Common myeloid progenitor, CD34-positive (primary cell): ENCODE results near the gene ZNF423.

Experiments used
- CTCF ChIA-PET: fragments of 350-600 bp; sonication (Branson Sonifier 250); formaldehyde crosslinking; loops from one replicate; lab custom pipeline; 2021; ENCODE audit warnings: antibody characterized with exemption; lab: Charles Lee
- POLR2A ChIA-PET: fragments of 350-600 bp; sonication (Branson Sonifier 250); formaldehyde crosslinking; loops from one replicate; lab custom pipeline; 2021; ENCODE audit warnings: antibody characterized with exemption; lab: Charles Lee
- DNase-seq, 3 donors: peaks; one replicate each; pipeline versions ENCODE4 v3.0.0 to v3.0.0-alpha.2; 2013
- H3K27ac ChIP-seq, 2 experiments: 1 replicate in 1 of 2; 2 replicates in 1 of 2; pipeline ENCODE4 v1.7.0; 2013; ENCODE audit warnings: inconsistent platforms in 2 of 2, low read length in 2 of 2, mild to moderate bottlenecking in 2 of 2, low read depth in 1 of 2, moderate library complexity in 1 of 2; ENCODE audit not compliant: severe bottlenecking in 2 of 2, insufficient read depth in 1 of 2, poor library complexity in 1 of 2
- H3K27me3 ChIP-seq, 5 experiments: replicated peaks in 2 of 5; 1 replicate in 3 of 5; 2 replicates in 2 of 5; pipeline versions ENCODE4 v1.6.1 to v1.7.0; 2013; ENCODE audit warnings: low read length in 4 of 5, mild to moderate bottlenecking in 2 of 5, moderate library complexity in 2 of 5, inconsistent platforms in 1 of 5; ENCODE audit not compliant: insufficient read depth in 5 of 5, control insufficient read depth in 4 of 5
- H3K36me3 ChIP-seq, 4 experiments: 1 replicate in 2 of 4; 2 replicates in 2 of 4; pipeline versions ENCODE4 v1.6.1 to v1.7.0; 2013; ENCODE audit warnings: low read length in 3 of 4, control low read depth in 1 of 4, mild to moderate bottlenecking in 1 of 4; ENCODE audit not compliant: control insufficient read depth in 4 of 4, insufficient read depth in 4 of 4
- H3K4me1 ChIP-seq, 4 experiments: 1 replicate in 3 of 4; 2 replicates in 1 of 4; pipeline versions ENCODE4 v1.6.1 to v1.7.1; 2013; ENCODE audit warnings: low read length in 3 of 4, mild to moderate bottlenecking in 3 of 4, control low read depth in 1 of 4, inconsistent platforms in 1 of 4, moderate library complexity in 1 of 4; ENCODE audit not compliant: control insufficient read depth in 4 of 4, insufficient read depth in 4 of 4; ENCODE audit errors: control extremely low read depth in 1 of 4
- H3K4me3 ChIP-seq, 7 experiments: 1 replicate in 4 of 7; 2 replicates in 3 of 7; pipeline versions ENCODE4 v1.5.1 to v1.7.0; 2013; ENCODE audit warnings: mild to moderate bottlenecking in 7 of 7, low read length in 6 of 7, moderate library complexity in 6 of 7, inconsistent platforms in 2 of 7, low read depth in 2 of 7, control low read depth in 1 of 7; ENCODE audit not compliant: insufficient read depth in 4 of 7, control insufficient read depth in 1 of 7; ENCODE audit errors: extremely low read depth in 1 of 7
- H3K9me3 ChIP-seq, 5 experiments: 1 replicate in 4 of 5; 2 replicates in 1 of 5; pipeline versions ENCODE4 v1.6.1 to v1.7.1; 2013; ENCODE audit warnings: low read length in 4 of 5, mild to moderate bottlenecking in 2 of 5, inconsistent platforms in 1 of 5, low read depth in 1 of 5, moderate library complexity in 1 of 5; ENCODE audit not compliant: control insufficient read depth in 4 of 5, insufficient read depth in 2 of 5; ENCODE audit errors: control extremely low read depth in 1 of 5
- WGBS: methylation state at CpG from one replicate; pipeline ENCODE4 v1.1.5; 2013; ENCODE audit not compliant: insufficient coverage; 5-methylcytosine and 5-hydroxymethylcytosine counted together

ZNF423 gene

DNA sequence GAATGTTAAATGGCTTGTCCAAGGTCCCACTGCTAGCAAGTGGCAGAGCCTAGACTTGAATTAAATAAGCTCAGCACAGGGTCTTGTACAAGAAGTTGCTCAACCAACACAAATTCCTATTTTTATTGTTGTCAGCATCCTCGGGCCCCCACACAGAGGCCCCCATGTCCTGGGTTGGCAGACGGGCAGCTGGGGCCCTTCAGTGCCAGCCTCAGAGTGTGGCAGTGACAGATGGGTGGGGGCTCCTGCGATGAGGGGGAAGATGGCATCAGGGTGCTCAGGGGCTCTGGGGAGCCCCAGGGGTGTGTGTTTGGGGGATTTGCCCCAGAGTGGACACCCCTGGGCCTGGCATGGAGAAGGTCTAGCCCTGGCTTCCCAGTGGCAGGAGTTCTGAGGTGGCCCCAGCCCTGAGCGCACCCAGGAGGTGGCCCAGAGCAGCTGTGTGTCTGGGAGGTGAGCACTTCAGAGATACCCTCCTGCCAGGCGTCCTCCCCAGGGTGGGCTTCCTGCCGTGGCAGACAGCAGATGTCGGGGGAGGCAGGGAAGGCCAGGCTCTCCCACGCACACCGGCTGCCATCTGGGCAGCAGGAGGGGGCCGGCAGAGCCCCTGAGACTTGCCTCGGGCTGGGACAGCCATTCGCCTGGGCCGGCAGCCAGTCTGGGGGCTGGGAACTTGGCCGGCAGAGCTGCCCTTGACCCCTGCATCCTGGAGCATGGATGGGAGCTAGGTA is 331.5 kb downstream of the ZNF423 start:
- Histone ChIP-seq H3K4me3 (no peak overlapping the region), H3K9me3 (no peaks in the 10 kb centered on the region), H3K27ac (no peak overlapping the region), H3K36me3 (no peaks in the 10 kb centered on the region), H3K27me3 (no peaks in the 10 kb centered on the region), H3K4me1 (peaks cover 0 to 34% (median 28%) of the 10 kb centered on the region in 4 experiments)
- no peak for DNase-seq
- ChIA-PET CTCF (interaction anchor here (1.0 to 3.0 kb wide), 9 partner anchors 9 to 70 kb away, joined by 3 to 11 read pairs (median 4); no protein-coding TSS in a partner anchor), POLR2A (interaction anchor here (0.6 kb wide), 1 partner anchor 151 kb away, joined by 3 read pairs; no protein-coding TSS in a partner anchor)
- 69% methylated on average over 10 of the region's 14 CpGs for WGBS

DNA sequence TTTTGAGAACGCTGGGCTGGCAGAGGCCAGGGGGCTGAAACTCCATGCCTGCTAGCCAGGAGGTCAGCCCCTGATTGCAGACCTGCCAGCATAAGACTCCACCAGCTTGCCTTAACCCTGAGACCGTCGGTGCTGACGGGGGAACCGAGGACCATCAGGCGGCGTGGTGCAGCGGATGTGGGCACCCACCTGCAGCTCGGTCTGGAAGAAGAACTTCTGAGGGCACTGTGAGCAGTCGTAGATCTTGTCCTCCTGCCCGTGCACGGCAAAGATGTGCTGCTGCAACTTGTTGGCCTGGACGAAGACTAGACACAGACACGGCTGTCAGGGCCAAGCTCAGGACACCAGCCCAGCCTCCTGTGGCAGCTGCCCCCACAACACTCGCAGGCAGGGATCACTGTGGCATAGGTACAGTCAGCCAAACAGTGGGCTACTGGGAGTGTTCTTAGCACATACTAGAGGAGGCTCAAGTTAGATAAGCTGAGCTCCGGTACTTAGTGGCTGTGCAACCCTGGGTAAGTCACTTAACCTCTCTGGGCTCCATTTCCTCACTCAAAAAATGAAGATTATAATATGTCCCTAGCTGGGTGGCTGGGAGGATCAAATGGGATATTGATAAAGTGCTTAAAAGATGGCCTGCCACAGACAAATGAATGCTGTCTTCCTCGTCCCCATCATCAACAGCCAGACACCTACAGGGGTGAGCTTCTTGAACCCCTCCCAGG is 332.3 kb downstream of the ZNF423 start:
- Histone ChIP-seq H3K4me1 (peaks cover 0 to 27% (median 20%) of the 10 kb centered on the region in 4 experiments), H3K4me3 (no peak overlapping the region), H3K27ac (no peak overlapping the region), H3K36me3 (no peaks in the 10 kb centered on the region), H3K9me3 (no peaks in the 10 kb centered on the region), H3K27me3 (no peaks in the 10 kb centered on the region)
- no peak for DNase-seq
- CTCF ChIA-PET, result interaction anchor here (0.5 to 3.0 kb wide), 9 partner anchors 10 to 728 kb away, joined by 3 to 11 read pairs (median 3); no protein-coding TSS in a partner anchor
- WGBS, result 92% methylated on average over 16 of the region's 17 CpGs
- POLR2A ChIA-PET, result interaction anchor here (0.6 kb wide), 1 partner anchor 152 kb away, joined by 3 read pairs; no protein-coding TSS in a partner anchor

DNA sequence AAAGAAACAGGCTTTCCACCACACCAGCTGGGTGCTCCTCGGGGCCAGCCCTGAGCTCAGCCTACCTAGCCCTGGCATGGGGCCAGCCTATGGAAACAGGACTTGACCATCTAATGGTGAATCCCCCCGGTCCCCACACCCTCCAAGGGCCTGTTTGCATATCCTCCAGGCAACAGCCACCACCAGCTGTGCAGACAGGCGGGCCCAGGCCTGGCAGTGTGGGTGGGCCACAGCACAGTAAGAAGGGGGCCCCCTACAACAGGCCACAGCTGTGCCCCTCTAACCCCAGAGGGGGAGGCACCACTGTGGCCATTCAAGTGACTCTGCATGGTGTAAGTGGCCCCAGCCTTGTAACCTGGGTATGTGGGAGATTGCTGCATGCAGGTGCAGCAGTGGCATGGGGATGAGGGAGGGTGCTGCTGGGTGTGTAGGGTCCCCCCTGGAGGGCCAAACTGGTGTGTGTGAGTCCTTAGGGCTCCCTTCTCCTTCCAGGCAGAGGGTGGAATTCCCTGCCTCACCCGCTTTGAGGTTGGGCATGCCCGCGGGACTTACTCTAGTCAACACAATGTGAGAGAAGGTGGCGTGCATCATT is 334.1 kb downstream of the ZNF423 start:
- 92% methylated on average over 5 of the region's 7 CpGs for WGBS
- H3K9me3 ChIP-seq, result no peaks in the 10 kb centered on the region
- DNase-seq, result no peak
- H3K4me1 ChIP-seq, result peaks cover 0 to 16% (median 9%) of the 10 kb centered on the region in 4 experiments
- no peak overlapping the region for H3K27ac ChIP-seq
- H3K27me3 ChIP-seq, result no peaks in the 10 kb centered on the region
- no peak overlapping the region for H3K4me3 ChIP-seq
- POLR2A ChIA-PET, result no interaction called here
- no peaks in the 10 kb centered on the region for H3K36me3 ChIP-seq
- CTCF ChIA-PET, result interaction anchor here (2.2 kb wide), 1 partner anchor 10 kb away, joined by 12 read pairs; no protein-coding TSS in a partner anchor

DNA sequence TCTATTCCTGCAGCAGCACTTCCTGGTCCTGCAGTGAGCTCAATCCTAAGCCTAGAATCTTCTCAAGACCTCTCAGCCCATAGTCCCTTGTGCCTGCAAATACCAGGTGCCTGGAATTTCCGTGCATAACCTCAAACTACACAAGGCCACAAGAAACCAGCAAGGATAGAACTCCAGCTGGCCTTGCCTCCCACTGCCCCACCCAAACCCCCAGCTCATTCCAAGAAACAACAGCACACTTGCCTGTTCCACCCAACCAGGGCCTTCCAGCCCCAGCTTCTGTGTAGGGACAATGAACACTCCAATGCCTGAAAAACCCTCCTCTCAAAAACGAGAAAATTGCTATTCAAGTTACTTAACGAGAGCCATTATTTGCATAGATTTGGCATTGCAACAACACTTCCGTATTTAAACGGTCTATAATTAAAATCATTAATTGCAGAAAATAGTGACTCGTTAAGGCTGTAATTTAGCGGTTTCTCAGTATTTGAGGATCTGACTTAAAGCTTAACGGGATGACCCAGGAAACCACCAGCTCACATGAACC is 335.3 kb downstream of the ZNF423 start:
- no peak for DNase-seq
- peaks cover 0 to 16% (median 9%) of the 10 kb centered on the region in 4 experiments for H3K4me1 ChIP-seq
- no peaks in the 10 kb centered on the region for H3K27me3 ChIP-seq
- POLR2A ChIA-PET, result no interaction called here
- CTCF ChIA-PET, result interaction anchor here (0.6 to 2.2 kb wide), 4 partner anchors 9 to 420 kb away, joined by 3 to 12 read pairs (median 4); no protein-coding TSS in a partner anchor
- WGBS, result 99% methylated on average over 8 of the region's 8 CpGs
- no peak overlapping the region for H3K4me3 ChIP-seq
- H3K27ac ChIP-seq, result no peak overlapping the region
- H3K9me3 ChIP-seq, result no peaks in the 10 kb centered on the region
- H3K36me3 ChIP-seq, result no peaks in the 10 kb centered on the region

DNA sequence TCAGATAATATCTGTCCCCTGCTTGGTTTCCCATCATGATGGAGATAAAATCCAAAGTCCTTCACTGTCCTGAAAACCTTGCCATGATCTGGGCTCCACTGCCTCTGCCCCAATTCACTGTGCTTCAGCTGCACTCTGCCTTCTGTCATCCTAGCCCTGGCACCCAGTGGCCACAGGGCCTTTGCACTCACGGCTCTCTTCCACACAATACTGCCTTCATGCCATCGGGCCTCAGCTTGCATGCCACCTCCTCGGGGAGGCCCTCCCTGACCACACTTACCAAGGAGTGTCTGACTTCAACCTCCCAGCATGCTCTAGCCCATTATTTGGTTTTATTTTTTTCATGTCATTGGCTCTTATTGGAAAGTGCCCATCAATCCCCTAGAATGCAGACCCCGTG is 336.2 kb downstream of the ZNF423 start:
- CTCF ChIA-PET, result interaction anchor here (1.3 to 2.2 kb wide), 2 partner anchors 8 to 69 kb away, joined by 3 to 12 read pairs; no protein-coding TSS in a partner anchor
- POLR2A ChIA-PET, result no interaction called here
- Histone ChIP-seq H3K4me1 (peaks cover 0 to 9% (median 7%) of the 10 kb centered on the region in 4 experiments), H3K4me3 (no peak overlapping the region), H3K9me3 (no peaks in the 10 kb centered on the region), H3K27ac (no peak overlapping the region), H3K27me3 (no peaks in the 10 kb centered on the region), H3K36me3 (no peaks in the 10 kb centered on the region)
- DNase-seq, result no peak
- WGBS, result 92% methylated on average over 3 of the region's 4 CpGs

DNA sequence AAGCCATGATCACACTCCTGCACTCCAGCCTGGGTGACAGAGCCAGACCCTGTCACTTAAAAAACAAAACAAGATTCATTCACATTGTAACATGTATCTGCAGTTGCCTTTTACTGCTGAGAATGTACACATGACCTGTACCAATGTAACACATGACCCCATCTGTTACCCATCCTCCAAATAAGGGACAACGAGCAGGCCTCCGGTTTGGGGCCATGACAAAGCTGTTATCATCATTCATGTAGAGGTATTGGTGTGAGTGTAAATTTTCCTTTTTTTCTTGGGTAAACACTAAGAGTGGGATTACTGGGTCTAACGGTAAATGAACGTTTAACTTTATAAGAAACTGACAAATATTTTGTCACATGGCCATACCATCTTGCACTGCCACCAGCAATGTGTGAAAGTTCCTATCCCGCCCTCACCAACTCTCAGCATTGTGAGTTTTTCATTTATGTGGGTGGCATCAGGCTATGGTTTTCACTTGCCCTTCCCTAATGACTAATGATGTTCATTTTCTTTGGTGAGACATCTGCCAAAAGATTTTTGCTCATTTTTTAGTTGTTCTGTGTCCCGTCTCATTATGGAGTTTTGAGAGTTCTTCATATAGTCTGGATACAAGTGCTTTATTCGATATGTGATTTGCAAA is 336.8 kb downstream of the ZNF423 start:
- H3K4me1 ChIP-seq, result peaks cover 0 to 2% (median under 1%) of the 10 kb centered on the region in 4 experiments
- no peaks in the 10 kb centered on the region for H3K36me3 ChIP-seq
- 100% methylated on average over 2 of the region's 7 CpGs for WGBS
- no peak overlapping the region for H3K4me3 ChIP-seq
- POLR2A ChIA-PET, result no interaction called here
- no peaks in the 10 kb centered on the region for H3K9me3 ChIP-seq
- CTCF ChIA-PET, result interaction anchor here (1.3 kb wide), 1 partner anchor 69 kb away, joined by 3 read pairs; no protein-coding TSS in a partner anchor
- no peak overlapping the region for H3K27ac ChIP-seq
- DNase-seq, result no peak
- H3K27me3 ChIP-seq, result no peaks in the 10 kb centered on the region
